Fibroblast of upper back skin (primary cell): ENCODE data around the gene AQP9.
"Not testable (repeated sequence)": the region's sequence is repeated elsewhere in the genome, so short reads cannot be mapped to it uniquely, and the experiment has no call there.

ENCODE experiments used
- DNase-seq: peaks from one replicate; pipeline ENCODE4 v3.0.0-alpha.2; 2013

AQP9 gene

DNA sequence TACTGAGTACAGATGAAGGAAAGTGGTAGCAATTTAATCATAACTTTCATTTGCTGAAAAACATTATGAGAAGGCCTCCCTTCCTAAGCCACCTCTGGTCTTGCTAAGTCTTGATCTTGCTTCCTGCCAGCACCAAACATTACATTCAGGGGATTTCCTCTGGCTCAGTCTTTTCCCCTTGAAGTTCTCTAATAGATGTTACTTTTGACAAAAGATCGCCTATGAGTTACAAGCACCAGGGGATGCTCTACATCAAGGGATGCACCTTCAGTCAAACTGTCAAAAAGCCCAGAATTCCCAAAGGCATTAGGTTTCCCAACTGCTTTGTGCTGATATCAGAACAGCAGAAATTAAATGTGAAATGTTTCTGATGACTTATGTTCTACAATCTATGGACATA is 47.3 kb downstream of the AQP9 start:
- DNase-seq = peak; percentile 55

DNA sequence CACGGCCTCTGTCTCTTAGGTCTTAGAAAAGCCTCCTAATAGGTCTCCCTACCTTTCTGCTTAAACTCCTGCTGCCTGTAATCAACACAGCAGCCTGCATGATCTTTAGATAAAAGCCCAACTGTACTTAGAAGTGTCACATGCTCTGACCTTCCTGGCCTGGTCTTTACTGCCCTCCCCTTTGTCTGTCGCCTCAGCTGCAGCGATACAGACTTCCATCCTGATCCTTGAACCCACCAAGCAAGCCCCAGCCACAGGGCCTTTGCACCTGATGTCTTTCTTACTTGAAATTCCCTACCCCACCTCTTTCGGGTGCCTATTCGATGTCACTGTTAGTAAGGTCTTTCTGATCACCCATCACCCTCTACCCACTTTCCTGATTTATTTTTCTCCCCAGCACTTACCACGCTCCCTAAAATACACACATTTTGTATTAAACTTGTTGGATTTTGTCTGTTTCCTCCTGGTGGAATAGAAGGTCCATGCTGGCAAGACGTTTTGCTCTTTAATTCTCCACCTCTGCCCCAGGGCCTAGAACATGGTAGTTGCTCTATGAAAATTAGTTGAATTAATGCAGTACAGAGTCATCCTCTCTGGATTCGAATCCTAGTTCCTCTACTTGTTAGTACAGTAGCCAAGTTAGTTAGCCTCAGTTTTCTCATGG is 51.1 kb downstream of the AQP9 start:
- no peak for DNase-seq

DNA sequence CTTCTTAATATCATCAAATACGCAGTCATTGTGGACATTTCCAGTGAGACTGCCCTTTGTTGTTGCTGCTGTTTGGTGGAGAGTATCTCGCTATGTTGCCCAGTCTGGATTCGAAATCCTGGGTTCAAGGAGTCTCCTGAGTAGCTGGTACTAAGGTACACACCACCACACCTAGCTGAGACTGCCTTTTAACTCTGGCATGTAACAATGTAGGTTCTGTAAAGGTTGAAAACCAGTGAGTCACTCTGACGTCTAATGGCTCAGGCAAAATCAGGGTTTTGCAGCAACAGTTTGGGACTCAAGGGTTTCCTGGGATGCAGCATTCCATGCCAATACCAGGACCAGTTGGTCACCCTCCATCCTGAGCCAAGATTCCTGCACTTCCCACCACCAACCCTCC is 52.2 kb downstream of the AQP9 start:
- DNase-seq = no peak

DNA sequence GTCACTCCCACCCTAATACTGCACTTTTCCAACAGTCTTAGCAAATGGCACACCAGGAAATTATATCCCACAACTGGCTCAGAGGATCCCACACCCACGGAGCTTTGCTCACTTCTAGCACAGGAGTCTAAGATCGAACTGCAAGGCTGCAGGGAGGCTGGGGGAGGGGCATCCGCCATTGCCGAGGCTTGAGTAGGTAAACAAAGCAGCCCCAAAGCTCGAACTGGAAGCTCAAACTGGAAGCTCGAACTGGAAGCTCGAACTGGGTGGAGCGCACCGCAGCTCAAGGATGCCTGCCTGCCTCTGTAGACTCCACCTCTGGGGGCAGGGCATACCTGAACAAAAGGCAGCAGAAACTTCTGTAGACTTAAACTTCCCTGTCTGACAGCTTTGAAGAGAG is 55.5 kb downstream of the AQP9 start:
- DNase-seq = not testable (repeated sequence)

DNA sequence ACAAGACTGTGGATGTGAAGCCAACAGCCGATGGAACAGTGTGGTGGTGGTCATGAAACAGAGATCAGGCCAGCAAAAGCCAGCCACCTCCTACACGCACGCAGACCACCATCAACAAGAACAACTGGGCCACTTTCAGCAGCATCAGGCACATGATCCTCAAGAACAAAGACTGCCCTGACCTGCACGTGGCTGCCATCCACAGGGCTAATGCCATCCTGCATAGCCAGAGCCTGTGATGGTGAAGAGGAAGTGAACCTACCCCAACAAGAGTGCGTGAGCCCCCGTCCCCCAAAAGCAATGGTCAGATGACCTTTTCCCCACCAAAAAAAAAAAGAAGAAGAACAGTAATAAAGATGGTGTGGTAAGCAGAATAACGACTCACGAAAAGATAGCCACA is 62.6 kb downstream of the AQP9 start:
- no peak for DNase-seq

DNA sequence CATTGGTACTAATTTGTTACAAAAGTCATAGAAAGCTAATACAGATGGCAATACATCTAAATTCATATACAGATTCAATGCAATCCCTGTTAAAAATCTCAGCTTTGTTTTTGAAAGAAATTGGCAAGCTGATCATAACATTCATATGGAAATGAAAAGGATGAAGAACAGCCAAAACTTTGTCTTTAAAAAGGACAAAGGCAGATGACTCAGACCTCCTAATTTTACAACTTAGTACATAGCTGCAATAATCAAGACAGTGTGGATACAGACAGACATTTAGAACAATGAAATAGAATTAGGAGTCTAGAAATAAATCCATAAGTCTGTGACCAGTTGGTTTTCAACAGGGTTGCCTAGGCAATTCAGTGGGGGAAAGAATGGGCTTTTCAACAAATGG is 63.3 kb downstream of the AQP9 start:
- DNase-seq = peak; percentile 87

DNA sequence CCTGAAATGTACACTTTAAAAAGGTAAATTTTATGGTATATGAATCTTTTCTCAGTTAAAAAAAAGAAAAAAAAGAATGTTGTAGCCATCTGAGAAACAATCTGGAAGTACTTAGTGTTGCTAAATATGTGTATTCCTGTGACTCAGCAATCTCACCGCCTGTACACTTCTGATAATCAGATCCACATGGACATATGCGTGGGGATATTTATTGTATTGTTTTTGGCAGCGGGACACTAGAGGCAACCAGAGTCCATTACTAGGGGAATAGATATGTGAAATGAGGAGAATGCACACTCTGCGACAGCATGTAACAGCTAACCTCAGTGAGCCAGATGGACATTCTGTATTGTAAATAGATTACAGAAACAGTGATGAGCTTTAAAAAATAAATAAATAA is 65.4 kb downstream of the AQP9 start:
- peak; percentile 100 for DNase-seq

DNA sequence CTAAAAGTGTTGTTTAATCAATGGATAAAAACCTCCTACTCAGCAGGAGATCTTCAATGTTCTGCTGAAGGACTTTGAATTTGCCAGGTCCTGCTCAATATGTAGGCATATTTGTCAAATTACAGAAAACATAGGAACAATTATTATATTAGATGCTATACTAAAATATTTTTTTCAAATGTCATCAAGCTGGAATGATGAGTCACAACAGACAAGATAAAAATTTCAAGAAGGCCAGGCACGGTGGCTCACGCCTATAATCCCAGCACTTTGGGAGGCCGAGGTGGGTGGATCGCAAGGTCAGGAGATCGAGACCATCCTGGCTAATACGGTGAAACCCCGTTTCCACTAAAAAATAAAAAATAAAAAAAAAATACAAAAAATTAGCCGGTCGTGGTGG is 68.0 kb downstream of the AQP9 start:
- DNase-seq = no peak

DNA sequence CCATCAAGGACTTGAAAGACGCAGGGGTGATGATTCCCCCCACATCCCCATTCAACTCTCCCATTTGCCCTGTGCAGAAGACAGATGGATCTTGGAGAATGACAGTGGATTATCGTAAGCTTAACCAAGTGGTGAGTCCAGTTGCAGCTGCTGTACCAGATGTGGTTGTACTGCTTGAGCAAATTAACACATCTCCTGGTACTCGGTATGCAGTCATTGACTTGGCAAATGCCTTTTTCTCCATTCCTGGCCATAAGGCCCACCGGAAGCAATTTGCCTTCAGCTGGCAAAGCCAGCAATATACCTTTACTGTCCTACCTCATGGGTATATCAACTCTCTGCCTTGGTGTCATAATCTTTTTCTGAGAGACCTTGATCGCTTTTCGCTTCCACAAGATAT is 70.0 kb downstream of the AQP9 start:
- DNase-seq = not testable (repeated sequence)

DNA sequence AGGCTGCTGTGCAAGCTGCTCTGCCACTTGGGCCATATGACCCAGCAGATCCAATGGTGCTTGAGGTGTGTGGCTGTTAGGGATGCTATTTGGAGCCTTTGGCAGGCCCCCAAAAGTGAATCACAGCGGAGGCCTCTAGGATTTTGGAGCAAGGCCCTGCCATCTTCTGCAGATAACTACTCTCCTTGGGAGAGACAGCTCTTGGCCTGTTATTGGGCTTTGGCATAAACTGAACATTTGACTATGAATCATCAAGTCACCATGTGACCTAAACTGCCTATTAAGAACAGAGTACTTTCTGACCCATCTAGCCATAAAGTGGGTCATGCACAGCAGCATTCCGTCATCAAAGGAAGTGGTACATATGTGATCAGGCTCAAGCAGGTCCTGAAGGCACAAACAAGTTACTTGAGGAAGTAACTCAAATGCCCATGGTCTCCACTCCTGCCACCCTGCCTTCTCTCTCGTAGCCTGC is 70.9 kb downstream of the AQP9 start:
- peak; percentile 73 for DNase-seq

DNA sequence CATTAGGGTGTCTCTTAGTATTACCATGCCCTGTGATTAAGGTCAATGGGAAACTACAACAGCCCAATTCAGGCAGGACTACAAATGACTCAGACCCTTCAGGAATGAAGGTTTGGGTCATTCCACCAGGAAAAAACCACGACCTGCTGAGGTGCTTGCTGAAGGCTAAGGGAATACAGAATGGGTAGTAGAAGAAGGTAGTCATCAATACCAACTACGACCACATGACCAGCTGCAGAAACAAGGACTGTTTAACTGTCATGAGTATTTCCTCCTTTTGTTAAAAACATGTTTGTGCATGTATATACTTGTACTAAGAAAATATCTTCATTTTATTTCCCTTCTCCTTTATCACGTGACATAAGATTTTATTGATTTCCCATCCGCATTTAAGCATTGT is 71.8 kb downstream of the AQP9 start:
- peak; percentile 56 for DNase-seq

DNA sequence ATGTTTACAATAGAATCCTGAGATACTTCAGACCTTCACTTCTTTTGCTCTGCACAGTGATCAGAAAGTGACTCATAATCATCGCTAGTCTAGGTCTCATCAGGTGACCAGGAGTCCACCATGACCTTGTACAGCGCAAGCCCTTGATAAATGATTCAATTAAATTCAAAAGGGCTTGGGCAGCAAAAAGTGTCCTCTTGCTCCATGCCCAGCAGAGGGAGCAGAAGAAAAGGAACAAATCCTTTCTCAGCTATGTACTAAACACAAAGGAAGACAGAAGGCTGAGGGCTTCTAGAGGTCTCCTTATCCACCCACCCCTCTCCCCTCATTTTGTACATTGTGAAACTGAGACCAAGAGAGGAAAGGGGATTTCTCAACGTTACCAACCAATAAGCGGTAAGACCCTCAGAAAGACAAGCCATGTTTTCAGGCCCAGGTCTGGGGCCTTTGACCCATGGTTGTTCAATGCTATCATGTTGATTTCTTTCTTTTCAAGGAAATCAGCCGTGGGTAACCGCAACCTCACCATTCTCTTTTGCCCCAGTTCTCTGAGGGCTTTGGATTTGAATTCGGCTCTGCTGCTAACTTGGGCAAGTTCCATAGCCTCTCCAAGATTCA is 74.8 kb downstream of the AQP9 start:
- DNase-seq = peak; percentile 61

DNA sequence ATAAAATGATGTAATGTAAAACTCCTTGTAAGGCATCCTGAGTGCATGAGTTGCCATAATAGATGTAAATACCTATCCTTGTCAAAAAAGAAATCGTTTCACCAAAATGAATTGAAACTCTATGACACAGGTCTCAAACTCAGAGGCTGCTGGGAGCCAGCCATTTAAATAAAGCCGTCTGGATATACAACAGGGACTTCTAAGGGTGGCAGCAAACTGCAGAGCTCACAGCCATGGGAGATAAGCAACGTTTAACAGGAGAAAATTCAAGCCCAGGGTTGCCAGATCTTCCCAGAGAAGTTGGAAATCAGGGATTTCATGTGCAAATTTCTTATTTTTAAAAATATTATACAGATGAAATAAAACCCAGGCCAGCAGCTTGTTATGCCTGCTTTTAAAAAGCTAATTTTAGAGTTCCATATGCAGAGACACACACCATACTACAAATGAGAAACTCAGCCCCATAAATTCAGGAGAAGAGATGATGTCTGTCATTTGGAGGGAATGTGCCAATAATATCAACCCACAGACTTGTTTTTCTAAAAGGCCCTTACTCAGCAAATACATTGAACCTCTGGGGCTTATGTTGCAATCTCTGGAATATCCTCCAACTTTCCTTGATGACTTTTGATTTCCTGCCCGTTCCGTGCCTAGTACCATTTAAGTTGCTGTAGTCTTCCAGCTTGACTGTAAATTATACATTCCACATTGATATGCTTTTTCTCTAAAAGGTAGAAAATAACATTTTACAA is 75.6 kb downstream of the AQP9 start:
- peak; percentile 93 for DNase-seq

DNA sequence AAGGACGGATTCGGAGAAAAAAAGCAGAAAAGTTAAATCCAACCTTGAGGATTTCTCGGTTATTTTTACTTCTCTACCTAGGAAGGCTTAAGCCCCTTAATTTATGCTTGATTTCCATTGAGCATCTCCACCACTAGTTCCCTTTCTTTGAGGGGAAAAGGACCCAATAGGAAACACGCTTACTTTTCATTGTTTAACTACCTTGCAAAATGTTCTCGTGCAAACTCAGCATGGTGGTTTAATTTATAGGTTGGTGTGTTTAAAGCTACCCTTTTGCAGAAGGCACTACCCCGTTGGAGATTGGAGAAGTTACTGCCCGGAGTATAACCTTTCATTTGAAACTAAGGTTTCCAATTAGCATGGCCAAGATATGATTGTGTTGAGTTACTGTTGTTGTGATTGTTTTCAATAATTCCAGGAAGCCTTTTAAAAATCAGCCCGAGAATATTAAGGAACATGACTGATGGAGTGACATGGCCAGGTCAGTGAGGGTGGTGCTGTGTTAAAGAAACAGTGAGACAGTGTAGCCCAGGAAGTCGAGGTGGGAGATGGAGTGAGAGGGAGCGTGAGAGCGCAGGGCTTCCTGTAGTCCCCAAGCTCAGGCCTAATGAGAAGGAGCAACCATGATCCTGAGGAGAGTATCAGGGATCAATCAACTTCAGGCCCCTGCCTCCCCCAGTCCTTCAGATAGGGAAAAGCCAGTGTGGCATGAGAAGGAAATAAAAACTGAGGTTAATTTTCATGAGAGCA is 76.6 kb downstream of the AQP9 start:
- no peak for DNase-seq

DNA sequence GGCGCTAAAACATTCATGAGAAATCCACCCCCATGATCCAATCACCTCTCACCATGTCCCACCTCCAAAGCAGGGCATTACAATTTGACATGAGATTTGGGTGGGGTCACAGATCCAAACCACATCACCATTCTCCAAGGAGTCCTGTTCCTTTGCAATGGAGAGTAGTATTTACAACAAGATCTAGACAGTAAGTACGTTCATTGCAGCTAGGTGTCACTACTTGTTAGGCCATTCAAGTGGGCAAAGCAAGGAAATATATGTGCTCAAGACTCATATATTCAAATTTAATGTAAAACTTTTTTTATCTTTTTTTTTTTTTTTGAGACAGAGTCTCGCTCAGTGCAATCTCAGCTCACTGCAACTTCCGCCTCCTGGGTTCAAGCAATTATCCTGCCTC is 79.3 kb downstream of the AQP9 start:
- DNase-seq = no peak

DNA sequence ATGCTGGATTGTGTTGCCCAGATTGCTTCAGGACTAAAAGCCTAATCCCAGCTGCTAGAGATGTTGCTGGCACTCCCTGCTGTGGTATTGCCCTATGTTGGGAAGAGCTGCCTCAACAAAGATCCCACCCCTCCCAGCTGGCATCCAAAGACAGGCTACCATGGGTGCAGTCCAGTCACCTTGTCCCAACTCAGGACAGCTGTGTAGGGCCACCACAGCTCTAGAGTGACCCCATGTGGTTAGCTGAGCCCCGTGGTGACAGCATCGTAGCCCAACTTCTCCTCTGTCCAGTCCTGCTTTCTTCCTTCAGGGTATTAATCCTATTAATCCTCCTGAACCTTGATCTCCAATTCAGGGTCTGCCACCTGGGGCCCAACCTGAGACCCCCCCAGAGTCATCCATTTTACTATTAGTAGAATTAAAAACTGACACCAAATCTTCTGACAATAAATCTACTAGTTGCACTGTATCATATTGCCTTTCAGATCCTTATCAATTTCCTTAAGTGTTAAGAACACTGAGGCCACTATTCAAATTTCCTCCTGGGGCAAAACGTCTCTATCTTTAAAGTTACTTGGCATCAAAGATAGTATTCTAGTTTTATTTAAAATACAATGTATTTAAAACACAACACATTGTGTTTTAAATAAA is 83.5 kb downstream of the AQP9 start:
- peak; percentile 41 for DNase-seq

DNA sequence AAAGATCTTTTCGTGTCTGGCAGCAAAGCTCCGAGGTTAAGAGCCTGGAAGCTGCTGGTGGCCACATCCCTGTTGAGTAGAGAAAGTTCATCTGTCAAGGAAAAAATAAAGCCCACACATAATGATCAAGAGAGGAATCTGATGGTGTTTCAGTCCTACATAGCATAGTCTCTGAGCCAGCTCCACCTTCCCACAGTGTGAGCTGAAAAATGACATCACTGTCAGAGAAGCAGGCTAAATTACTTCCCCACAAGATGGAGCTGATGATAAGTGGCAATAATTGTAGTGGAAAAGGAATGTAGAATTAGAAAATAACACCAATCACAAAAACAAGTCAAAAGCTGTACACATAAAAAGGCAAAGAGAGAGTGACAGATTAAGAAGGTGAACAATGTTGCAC is 84.5 kb downstream of the AQP9 start:
- peak; percentile 53 for DNase-seq

DNA sequence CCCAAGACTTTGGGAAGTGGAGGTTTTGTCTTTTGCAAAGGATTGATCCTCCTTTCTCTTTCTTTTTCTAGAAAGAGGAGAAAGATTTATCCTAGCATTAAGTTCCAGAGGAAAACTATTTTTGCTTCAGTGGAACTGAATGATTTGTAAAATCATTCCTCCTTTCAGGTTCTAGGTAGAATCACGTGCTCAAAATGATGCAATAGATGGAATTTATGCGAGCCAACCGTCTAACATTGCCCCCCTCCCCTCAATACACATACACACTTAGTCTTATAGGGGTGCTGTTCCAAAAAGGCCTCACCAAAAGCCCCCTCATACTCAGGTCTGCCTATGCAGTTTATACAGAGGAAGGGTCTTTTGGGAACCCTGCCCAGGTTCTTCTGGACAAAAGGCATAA is 85.3 kb downstream of the AQP9 start:
- DNase-seq = no peak

DNA sequence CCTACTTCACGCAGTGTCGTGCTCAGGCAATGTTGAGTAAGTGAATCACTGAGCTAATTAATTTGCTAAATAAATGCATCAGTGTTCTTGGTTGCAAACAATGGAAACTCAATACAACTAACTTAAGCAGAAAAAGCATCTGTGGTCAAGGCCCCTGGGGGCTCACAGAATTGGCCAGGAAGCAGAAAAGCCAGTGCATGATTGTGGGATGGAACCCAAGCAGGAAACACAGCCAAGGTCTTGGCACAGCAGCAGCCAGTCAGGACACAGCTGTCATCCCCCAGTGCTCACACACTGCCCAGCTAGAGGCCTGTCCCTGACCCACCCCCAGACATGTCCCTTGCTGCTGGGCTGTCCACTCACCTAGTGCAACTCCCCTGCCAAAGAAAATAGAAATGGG is 85.9 kb downstream of the AQP9 start:
- peak; percentile 46 for DNase-seq

DNA sequence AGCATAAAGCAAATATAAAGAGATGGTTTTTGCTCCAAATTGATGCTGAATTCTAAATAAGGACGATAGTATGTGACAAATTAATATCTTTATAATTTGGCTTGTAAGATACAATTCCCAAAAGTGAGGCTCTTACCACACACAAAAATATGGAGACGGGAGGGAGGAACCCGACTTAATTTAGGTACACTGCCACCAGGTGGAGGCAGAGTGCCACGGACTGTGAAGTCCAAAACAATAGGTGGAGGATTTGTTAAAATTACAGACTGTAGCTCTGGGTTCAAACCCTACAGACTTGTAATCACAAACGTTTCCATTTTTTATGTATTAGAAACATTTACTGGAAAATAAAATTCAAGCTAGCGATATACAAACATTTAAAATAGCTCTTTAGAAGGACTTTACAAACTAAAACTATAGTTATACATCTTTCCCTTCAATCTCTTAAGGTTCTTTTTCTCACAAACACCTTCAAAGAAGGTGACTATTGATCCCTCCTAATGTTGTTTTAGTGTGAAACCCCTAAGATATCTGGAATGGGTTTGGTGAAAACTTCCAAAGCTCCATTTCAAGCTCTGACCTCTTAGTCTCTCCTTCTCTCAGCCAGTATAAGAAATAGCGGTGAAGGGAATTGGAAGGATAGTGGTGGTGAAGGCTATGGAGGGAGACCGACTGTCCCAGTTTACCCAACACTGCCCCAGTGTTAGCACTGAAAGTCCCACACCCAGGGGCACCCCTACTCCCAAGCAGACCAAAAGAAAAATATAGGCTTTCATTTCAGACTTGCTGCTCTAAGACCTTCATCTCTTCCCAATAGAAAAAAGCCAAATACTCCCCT is 89.7 kb downstream of the AQP9 start:
- DNase-seq = peak; percentile 80

DNA sequence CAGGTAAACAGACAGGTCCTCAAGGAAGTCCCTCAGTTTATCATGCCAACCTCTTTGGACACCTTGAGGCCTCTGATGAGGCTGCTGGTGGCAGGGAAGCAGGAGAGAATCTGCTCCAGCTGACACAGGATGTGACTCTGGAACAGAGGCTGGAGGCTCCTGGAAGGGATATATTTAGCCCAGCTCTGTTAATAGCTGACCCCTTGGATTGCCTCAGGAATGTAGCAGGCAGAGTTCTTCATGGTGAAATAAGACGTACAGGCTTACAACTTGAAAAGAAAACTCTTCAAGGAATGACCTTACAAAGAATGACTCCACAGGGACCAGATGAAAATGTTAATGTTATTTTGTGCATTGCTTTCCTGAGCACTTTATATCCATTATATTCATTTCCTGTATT is 90.5 kb downstream of the AQP9 start:
- DNase-seq = peak; percentile 94

DNA sequence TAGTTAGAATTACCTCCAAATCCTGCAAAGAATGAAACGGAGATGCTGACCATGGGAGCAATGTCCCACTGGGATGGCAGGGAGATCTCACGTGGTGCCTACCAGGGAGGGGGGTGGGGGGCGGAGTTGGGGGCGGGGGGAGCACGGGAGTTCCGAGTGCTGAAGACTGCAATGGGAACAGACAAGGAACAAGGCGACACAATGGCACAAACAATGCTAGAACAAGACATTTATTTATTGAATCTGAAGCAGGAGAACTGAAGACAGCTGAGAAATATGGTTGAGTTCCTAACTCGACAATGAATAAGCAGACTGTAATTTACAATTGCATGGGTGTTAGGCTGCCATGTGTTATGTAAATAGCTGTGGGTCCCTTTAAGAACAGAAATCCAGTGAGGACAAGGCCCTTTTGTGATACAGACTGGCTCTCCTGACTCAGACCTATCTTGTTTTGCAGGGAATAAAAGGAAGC is 91.2 kb downstream of the AQP9 start:
- DNase-seq = peak; percentile 35
